HEK293 (cell line): ENCODE measurements around the gene YAE1.

ENCODE experiments used
- CTCF ChIA-PET: fragments of 350-600 bp; formaldehyde crosslinking; extraction: SDS; loops from one replicate; lab custom pipeline; 2021; ENCODE audit warnings: antibody characterized with exemption; lab: Yijun Ruan, JAX
- POLR2A ChIA-PET: fragments of 300-600 bp; formaldehyde crosslinking; extraction: SDS; loops from one replicate; lab custom pipeline; 2020; ENCODE audit warnings: antibody characterized with exemption, inconsistent platforms; lab: Yijun Ruan, JAX
- H3K27ac ChIP-seq: fragments of 200-500 bp; sonication (Bioruptor generic); 2 replicates; pipeline ENCODE4 v1.5.1; 2014; ENCODE audit warnings: low read depth, low read length, control low read depth, inconsistent platforms; ENCODE audit errors: extremely low read depth
- H3K36me3 ChIP-seq, 2 experiments: fragments of 200-500 bp in 1 of 2; sonication (Bioruptor generic) in 1 of 2; 1 replicate in 1 of 2; 2 replicates in 1 of 2; pipeline ENCODE4 v1.5.1; 2014 to 2017; ENCODE audit warnings: inconsistent platforms in 2 of 2, low read length in 2 of 2; ENCODE audit not compliant: control insufficient read depth in 2 of 2, insufficient read depth in 1 of 2
- H3K4me1 ChIP-seq: fragments of 200-500 bp; sonication (Bioruptor generic); 2 replicates; pipeline ENCODE4 v1.5.1; 2014; ENCODE audit warnings: mild to moderate bottlenecking, low read length, inconsistent platforms; ENCODE audit not compliant: control insufficient read depth, insufficient read depth
- H3K4me3 ChIP-seq: 2 replicates; pipeline ENCODE4 v1.5.1; 2011; ENCODE audit warnings: low read depth, mild to moderate bottlenecking, control low read depth, low read length, moderate library complexity
- H3K9me3 ChIP-seq: fragments of 200-500 bp; sonication (Bioruptor generic); 2 replicates; pipeline ENCODE4 v1.5.1; 2014; ENCODE audit warnings: low read depth, low read length, inconsistent platforms; ENCODE audit not compliant: control insufficient read depth, insufficient read depth
- HOXD13 ChIP-seq: sonication (generic); formaldehyde crosslinking; IDR thresholded peaks from 2 replicates; pipeline ENCODE4 v1.8.0; 2022; ENCODE audit warnings: missing genetic modification reagents, borderline replicate concordance
- ZBTB21 ChIP-seq: fragments of 450-650 bp; formaldehyde crosslinking; IDR thresholded peaks from 2 replicates; pipeline ENCODE4 v1.5.1; 2017; ENCODE audit warnings: missing biosample characterization, missing genetic modification characterization
- ZIC2 ChIP-seq: fragments of 450-650 bp; formaldehyde crosslinking; IDR thresholded peaks from 2 replicates; pipeline ENCODE4 v1.5.1; 2016; ENCODE audit warnings: missing biosample characterization, missing genetic modification characterization
- ZNF121 ChIP-seq: fragments of 450-650 bp; formaldehyde crosslinking; IDR thresholded peaks from 2 replicates; pipeline ENCODE4 v1.5.1; 2016; ENCODE audit warnings: missing biosample characterization, missing genetic modification characterization
- ZNF169 ChIP-seq: fragments of 450-650 bp; formaldehyde crosslinking; IDR thresholded peaks from 2 replicates; pipeline ENCODE4 v1.5.1; 2016; ENCODE audit warnings: missing biosample characterization, missing genetic modification characterization
- ZNF292 ChIP-seq: fragments of 450-650 bp; formaldehyde crosslinking; IDR thresholded peaks from 2 replicates; pipeline ENCODE4 v1.5.1; 2016; ENCODE audit warnings: low read depth, missing biosample characterization, missing genetic modification characterization, borderline replicate concordance
- ZNF302 ChIP-seq: fragments of 450-650 bp; formaldehyde crosslinking; IDR thresholded peaks from 2 replicates; pipeline ENCODE4 v1.5.1; 2016; ENCODE audit warnings: missing biosample characterization, missing genetic modification characterization, low read depth
- ZNF311 ChIP-seq: fragments of 450-650 bp; formaldehyde crosslinking; IDR thresholded peaks from 2 replicates; pipeline ENCODE4 v1.5.1; 2017; ENCODE audit warnings: missing biosample characterization, missing genetic modification characterization, borderline replicate concordance
- ZNF350 ChIP-seq: fragments of 450-650 bp; formaldehyde crosslinking; IDR thresholded peaks from 2 replicates; pipeline ENCODE4 v1.5.0; 2017; ENCODE audit warnings: missing biosample characterization, mild to moderate bottlenecking, missing genetic modification characterization
- ZNF514 ChIP-seq: fragments of 450-650 bp; formaldehyde crosslinking; IDR thresholded peaks from 2 replicates; pipeline ENCODE4 v1.5.1; 2016; ENCODE audit warnings: missing biosample characterization, missing genetic modification characterization
- ZNF521 ChIP-seq: fragments of 450-650 bp; formaldehyde crosslinking; IDR thresholded peaks from 2 replicates; pipeline ENCODE4 v1.5.1; 2017; ENCODE audit warnings: missing biosample characterization, mild to moderate bottlenecking, missing genetic modification characterization
- ZNF549 ChIP-seq: fragments of 450-650 bp; IDR thresholded peaks from 2 replicates; pipeline ENCODE4 v1.5.1; 2018; ENCODE audit warnings: missing biosample characterization, missing genetic modification characterization, mild to moderate bottlenecking, inconsistent platforms, moderate library complexity
- ZNF596 ChIP-seq: fragments of 450-650 bp; IDR thresholded peaks from 2 replicates; pipeline ENCODE4 v1.5.0; 2018; ENCODE audit warnings: missing biosample characterization, mild to moderate bottlenecking, missing genetic modification characterization, moderate library complexity
- ZNF623 ChIP-seq: fragments of 450-650 bp; formaldehyde crosslinking; IDR thresholded peaks from 2 replicates; pipeline ENCODE4 v1.5.1; 2016; ENCODE audit warnings: missing biosample characterization, missing genetic modification characterization
- ZNF677 ChIP-seq: fragments of 450-650 bp; IDR thresholded peaks from 2 replicates; pipeline ENCODE4 v1.5.0; 2018; ENCODE audit warnings: missing biosample characterization, mild to moderate bottlenecking, missing genetic modification characterization, moderate library complexity
- TF ChIP-seq, protein P1 (sequence below): fragments of 450-650 bp; formaldehyde crosslinking; IDR thresholded peaks from 2 replicates; pipeline ENCODE4 v1.5.1; 2016; ENCODE audit warnings: missing biosample characterization, missing genetic modification characterization
- TF ChIP-seq, protein P2 (sequence below): fragments of 450-650 bp; formaldehyde crosslinking; IDR thresholded peaks from 2 replicates; pipeline ENCODE4 v1.5.1; 2017; ENCODE audit warnings: missing biosample characterization, missing genetic modification characterization
- TF ChIP-seq, protein P3 (sequence below): fragments of 450-650 bp; IDR thresholded peaks from 2 replicates; pipeline ENCODE4 v1.5.1; 2018; ENCODE audit warnings: missing biosample characterization, missing genetic modification characterization
- TF ChIP-seq, protein P4 (sequence below): fragments of 450-650 bp; formaldehyde crosslinking; IDR thresholded peaks from 2 replicates; pipeline ENCODE4 v1.5.1; 2017; ENCODE audit warnings: missing biosample characterization, missing genetic modification characterization
- TF ChIP-seq, protein P5 (sequence below): fragments of 450-650 bp; formaldehyde crosslinking; IDR thresholded peaks from 2 replicates; pipeline ENCODE4 v1.5.1; 2017; ENCODE audit warnings: missing biosample characterization, missing genetic modification characterization
- TF ChIP-seq, protein P6 (sequence below): fragments of 450-650 bp; formaldehyde crosslinking; IDR thresholded peaks from 2 replicates; pipeline ENCODE4 v1.5.1; 2016; ENCODE audit warnings: missing biosample characterization, missing genetic modification characterization
- TF ChIP-seq, protein P7 (sequence below): fragments of 450-650 bp; formaldehyde crosslinking; IDR thresholded peaks from 2 replicates; pipeline ENCODE4 v1.5.1; 2016; ENCODE audit warnings: missing biosample characterization, missing genetic modification characterization

YAE1 gene

DNA sequence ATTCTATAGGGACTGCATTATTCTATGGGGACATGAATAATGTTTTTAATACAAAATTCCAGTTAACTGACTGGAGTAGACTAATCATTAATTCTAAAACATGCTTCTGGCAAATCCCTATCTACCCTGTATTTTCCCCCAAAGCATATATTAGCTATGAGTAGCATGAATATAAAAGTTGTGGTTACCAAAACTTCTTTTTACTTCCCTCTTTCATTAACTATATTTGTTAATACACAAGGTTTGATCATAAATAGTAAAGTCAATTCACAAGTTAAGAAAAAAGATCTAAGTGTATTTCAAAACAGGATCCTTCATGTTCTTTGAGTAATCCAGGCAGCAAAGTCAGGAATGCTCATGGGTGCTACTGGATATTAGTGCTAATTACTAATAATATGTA lies 54.3 kb downstream of the YAE1 start:
- ChIA-PET CTCF (interaction anchor here (1.3 to 1.6 kb wide), 2 partner anchors 40 to 126 kb away, joined by 3 to 5 read pairs; no protein-coding TSS in a partner anchor), POLR2A (interaction anchor here (2.2 kb wide), 1 partner anchor 116 kb away, joined by 5 read pairs; no protein-coding TSS in a partner anchor)
- no peaks in the 10 kb centered on the region for H3K36me3 ChIP-seq
- H3K27ac ChIP-seq: no peak overlapping the region
- H3K4me1 ChIP-seq: peaks cover 7% of the 10 kb centered on the region
- H3K9me3 ChIP-seq: no peaks in the 10 kb centered on the region
- no peak overlapping the region for H3K4me3 ChIP-seq
- TF ChIP-seq ZNF121 (tag by site-specific recombination): no peak
- TF ChIP-seq ZNF311: no peak
- no peak for TF ChIP-seq ZNF302
- TF ChIP-seq, protein P1, sequence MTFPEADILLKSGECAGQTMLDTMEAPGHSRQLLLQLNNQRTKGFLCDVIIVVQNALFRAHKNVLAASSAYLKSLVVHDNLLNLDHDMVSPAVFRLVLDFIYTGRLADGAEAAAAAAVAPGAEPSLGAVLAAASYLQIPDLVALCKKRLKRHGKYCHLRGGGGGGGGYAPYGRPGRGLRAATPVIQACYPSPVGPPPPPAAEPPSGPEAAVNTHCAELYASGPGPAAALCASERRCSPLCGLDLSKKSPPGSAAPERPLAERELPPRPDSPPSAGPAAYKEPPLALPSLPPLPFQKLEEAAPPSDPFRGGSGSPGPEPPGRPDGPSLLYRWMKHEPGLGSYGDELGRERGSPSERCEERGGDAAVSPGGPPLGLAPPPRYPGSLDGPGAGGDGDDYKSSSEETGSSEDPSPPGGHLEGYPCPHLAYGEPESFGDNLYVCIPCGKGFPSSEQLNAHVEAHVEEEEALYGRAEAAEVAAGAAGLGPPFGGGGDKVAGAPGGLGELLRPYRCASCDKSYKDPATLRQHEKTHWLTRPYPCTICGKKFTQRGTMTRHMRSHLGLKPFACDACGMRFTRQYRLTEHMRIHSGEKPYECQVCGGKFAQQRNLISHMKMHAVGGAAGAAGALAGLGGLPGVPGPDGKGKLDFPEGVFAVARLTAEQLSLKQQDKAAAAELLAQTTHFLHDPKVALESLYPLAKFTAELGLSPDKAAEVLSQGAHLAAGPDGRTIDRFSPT (tag by site-specific recombination): no peak
- TF ChIP-seq ZNF549 (tag by site-specific recombination): no peak
- TF ChIP-seq, protein P2, sequence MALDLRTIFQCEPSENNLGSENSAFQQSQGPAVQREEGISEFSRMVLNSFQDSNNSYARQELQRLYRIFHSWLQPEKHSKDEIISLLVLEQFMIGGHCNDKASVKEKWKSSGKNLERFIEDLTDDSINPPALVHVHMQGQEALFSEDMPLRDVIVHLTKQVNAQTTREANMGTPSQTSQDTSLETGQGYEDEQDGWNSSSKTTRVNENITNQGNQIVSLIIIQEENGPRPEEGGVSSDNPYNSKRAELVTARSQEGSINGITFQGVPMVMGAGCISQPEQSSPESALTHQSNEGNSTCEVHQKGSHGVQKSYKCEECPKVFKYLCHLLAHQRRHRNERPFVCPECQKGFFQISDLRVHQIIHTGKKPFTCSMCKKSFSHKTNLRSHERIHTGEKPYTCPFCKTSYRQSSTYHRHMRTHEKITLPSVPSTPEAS (tag by site-specific recombination): no peak
- TF ChIP-seq, protein P3, sequence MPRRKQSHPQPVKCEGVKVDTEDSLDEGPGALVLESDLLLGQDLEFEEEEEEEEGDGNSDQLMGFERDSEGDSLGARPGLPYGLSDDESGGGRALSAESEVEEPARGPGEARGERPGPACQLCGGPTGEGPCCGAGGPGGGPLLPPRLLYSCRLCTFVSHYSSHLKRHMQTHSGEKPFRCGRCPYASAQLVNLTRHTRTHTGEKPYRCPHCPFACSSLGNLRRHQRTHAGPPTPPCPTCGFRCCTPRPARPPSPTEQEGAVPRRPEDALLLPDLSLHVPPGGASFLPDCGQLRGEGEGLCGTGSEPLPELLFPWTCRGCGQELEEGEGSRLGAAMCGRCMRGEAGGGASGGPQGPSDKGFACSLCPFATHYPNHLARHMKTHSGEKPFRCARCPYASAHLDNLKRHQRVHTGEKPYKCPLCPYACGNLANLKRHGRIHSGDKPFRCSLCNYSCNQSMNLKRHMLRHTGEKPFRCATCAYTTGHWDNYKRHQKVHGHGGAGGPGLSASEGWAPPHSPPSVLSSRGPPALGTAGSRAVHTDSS (tag by site-specific recombination): no peak
- no peak for TF ChIP-seq ZIC2 (tag by site-specific recombination)
- TF ChIP-seq, protein P4, sequence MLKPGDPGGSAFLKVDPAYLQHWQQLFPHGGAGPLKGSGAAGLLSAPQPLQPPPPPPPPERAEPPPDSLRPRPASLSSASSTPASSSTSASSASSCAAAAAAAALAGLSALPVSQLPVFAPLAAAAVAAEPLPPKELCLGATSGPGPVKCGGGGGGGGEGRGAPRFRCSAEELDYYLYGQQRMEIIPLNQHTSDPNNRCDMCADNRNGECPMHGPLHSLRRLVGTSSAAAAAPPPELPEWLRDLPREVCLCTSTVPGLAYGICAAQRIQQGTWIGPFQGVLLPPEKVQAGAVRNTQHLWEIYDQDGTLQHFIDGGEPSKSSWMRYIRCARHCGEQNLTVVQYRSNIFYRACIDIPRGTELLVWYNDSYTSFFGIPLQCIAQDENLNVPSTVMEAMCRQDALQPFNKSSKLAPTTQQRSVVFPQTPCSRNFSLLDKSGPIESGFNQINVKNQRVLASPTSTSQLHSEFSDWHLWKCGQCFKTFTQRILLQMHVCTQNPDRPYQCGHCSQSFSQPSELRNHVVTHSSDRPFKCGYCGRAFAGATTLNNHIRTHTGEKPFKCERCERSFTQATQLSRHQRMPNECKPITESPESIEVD (tag by site-specific recombination): no peak
- TF ChIP-seq, protein P5, sequence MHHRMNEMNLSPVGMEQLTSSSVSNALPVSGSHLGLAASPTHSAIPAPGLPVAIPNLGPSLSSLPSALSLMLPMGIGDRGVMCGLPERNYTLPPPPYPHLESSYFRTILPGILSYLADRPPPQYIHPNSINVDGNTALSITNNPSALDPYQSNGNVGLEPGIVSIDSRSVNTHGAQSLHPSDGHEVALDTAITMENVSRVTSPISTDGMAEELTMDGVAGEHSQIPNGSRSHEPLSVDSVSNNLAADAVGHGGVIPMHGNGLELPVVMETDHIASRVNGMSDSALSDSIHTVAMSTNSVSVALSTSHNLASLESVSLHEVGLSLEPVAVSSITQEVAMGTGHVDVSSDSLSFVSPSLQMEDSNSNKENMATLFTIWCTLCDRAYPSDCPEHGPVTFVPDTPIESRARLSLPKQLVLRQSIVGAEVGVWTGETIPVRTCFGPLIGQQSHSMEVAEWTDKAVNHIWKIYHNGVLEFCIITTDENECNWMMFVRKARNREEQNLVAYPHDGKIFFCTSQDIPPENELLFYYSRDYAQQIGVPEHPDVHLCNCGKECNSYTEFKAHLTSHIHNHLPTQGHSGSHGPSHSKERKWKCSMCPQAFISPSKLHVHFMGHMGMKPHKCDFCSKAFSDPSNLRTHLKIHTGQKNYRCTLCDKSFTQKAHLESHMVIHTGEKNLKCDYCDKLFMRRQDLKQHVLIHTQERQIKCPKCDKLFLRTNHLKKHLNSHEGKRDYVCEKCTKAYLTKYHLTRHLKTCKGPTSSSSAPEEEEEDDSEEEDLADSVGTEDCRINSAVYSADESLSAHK: no peak
- TF ChIP-seq ZNF521 (tag by site-specific recombination): no peak

DNA sequence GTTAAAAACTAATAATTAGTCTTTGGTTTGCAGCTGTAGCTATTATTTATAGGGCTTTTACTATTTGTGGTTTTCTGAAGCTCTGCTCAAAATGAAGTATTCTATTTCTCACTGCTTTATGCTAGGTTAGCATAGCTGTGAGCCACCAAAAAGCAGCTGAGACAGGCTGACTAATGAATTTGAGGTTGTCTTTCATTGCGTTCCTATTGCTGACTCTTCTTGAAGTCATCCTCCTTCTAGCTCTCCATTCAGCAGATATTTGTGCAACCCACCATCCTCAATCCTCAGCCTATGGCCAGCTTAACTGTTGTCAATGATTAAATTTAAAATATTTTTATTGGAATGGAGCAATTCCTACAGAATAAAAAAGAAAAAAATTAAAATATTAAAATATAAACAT lies 55.1 kb downstream of the YAE1 start:
- Histone ChIP-seq H3K27ac (no peak overlapping the region), H3K4me1 (peaks cover 15% of the 10 kb centered on the region), H3K9me3 (no peaks in the 10 kb centered on the region), H3K36me3 (no peaks in the 10 kb centered on the region), H3K4me3 (no peak overlapping the region)
- CTCF ChIA-PET: interaction anchor here (0.7 to 1.6 kb wide), 3 partner anchors 41 to 952 kb away, joined by 3 to 5 read pairs (median 3); no protein-coding TSS in a partner anchor
- POLR2A ChIA-PET: interaction anchor here (0.8 to 2.2 kb wide), 2 partner anchors 42 to 115 kb away, joined by 3 to 5 read pairs; no protein-coding TSS in a partner anchor
- no peak for TF ChIP-seq ZNF677 (tag by site-specific recombination)
- TF ChIP-seq, protein P6, sequence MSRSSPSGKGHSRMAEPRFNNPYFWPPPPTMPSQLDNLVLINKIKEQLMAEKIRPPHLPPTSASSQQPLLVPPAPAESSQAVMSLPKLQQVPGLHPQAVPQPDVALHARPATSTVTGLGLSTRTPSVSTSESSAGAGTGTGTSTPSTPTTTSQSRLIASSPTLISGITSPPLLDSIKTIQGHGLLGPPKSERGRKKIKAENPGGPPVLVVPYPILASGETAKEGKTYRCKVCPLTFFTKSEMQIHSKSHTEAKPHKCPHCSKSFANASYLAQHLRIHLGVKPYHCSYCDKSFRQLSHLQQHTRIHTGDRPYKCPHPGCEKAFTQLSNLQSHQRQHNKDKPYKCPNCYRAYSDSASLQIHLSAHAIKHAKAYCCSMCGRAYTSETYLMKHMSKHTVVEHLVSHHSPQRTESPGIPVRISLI: no peak
- TF ChIP-seq ZNF596 (tag by site-specific recombination): no peak
- TF ChIP-seq ZNF169: no peak
- no peak for TF ChIP-seq ZBTB21 (tag by site-specific recombination)
- TF ChIP-seq ZNF350 (tag by site-specific recombination): no peak
- TF ChIP-seq ZNF514 (tag by site-specific recombination): no peak
- no peak for TF ChIP-seq HOXD13 (CRISPR knock-in tag)
- TF ChIP-seq ZNF292: no peak
- TF ChIP-seq, protein P7, sequence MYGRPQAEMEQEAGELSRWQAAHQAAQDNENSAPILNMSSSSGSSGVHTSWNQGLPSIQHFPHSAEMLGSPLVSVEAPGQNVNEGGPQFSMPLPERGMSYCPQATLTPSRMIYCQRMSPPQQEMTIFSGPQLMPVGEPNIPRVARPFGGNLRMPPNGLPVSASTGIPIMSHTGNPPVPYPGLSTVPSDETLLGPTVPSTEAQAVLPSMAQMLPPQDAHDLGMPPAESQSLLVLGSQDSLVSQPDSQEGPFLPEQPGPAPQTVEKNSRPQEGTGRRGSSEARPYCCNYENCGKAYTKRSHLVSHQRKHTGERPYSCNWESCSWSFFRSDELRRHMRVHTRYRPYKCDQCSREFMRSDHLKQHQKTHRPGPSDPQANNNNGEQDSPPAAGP: no peak
- TF ChIP-seq ZNF623 (tag by site-specific recombination): no peak
